ENCODE results near the gene SRCAP.

- no peak for TF ChIP-seq POLR2AphosphoS5 (IDR thresholded peaks at IDR 0.05; ENCODE audit: low read depth, low read length)
- TF ChIP-seq REST (IDR thresholded peaks at IDR 0.05; ENCODE audit: insufficient read depth in 1 of 2, low read depth in 2 of 2, low read length in 2 of 2): no peak
- TF ChIP-seq TAF1 (IDR thresholded peaks at IDR 0.05; ENCODE audit: borderline replicate concordance, insufficient read depth, low read length): no peak
- no peak for TF ChIP-seq SIN3A (IDR thresholded peaks at IDR 0.05; ENCODE audit: borderline replicate concordance, insufficient read depth, low read length)
Observed at GRCh38 chr16:30760577-30761426, 61.8 kb downstream of the SRCAP start.
